HG03025 (cell line): ENCODE data around the gene OR8J3.
"Not testable (repeated sequence)": the region's sequence is repeated elsewhere in the genome, so short reads cannot be mapped to it uniquely, and the experiment has no call there.

ENCODE experiments used
- ATAC-seq: cut with Tn5 transposase; IDR thresholded peaks from one replicate; pipeline ENCODE4 v1.9.1; 2021; ENCODE audit warnings: mild to moderate bottlenecking, moderate library complexity; ENCODE audit not compliant: unreplicated experiment, low FRiP score

OR8J3 gene, protein sequence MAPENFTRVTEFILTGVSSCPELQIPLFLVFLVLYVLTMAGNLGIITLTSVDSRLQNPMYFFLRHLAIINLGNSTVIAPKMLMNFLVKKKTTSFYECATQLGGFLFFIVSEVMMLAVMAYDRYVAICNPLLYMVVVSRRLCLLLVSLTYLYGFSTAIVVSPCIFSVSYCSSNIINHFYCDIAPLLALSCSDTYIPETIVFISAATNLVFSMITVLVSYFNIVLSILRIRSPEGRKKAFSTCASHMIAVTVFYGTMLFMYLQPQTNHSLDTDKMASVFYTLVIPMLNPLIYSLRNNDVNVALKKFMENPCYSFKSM

GRCh38 chr11:56140151-56140661, at the start of gene OR8J3:
Gene OR8J3 (minus strand): TSS chr11:56140201. CDS start chr11:56137718, 2,483 bp downstream.
- ATAC-seq: no peak

- no peak for ATAC-seq
Observed at GRCh38 chr11:56188602-56189001, 48.6 kb upstream of the OR8J3 start.

GRCh38 chr11:56183459-56183858, 43.5 kb upstream of the OR8J3 start:
- ATAC-seq: no peak

DNA sequence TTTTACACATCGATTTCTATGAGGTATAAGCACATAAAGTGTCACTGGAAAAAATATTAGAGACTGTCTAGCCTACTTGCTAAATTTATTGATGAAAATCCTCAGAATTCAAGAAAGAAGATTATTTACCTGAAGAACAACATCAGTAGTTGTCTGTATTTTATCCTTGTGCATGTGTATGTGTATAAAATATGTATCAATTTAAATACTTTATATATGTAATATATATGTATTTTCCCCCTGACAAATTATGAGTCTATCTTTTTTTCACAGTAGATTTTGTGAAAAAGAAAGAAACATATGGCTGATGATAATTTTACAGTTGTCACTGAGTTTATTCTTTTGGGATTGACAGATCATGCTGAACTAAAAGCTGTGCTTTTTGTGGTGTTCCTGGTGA, 36.3 kb upstream of the OR8J3 start, which contains the start of gene OR5J2:
OR5J2 (plus strand) TSS at position 301 of the 400 bp plus-strand sequence; CDS start at position 301, 0 bp downstream.
- ATAC-seq: no peak

- ATAC-seq: no peak
Observed at GRCh38 chr11:56172256-56172830, 32.3 kb upstream of the OR8J3 start.

DNA sequence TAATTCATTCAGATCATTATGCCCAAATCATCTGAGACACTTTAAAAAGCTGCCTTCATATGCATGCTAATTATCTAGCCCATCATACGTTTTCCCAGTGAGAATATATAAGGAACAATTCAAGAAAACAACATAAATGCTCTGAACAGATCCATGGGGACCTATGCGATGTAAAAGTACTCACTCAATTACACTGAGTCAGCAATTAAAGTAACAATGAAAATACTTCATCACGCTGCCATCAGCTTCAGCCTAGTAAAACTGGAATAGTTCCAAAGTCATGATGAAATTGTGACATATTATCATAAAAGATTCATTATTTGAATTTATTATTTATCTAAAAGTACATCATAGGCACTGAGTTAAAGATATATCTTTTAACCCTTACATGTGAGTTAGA, 23.8 kb upstream of the OR8J3 start:
- no peak for ATAC-seq

DNA sequence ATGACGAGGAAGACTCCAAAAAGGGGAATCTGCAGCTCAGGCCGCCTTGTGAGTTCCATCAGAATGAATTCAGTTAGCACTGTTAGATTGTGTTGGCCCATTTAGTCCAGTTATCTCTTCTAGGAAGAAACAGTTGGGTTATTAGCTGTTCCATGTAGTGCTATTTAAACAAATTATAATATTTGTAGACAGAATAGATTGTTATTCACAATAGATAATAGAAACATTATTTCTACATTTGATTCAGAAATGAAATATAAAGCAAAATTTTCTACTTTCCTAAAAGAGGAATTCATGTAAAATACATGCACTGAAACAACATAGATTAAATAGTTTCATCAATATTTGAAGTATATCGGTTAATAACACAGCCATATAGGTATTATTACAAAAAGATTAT, 20.2 kb upstream of the OR8J3 start, which contains the start of gene OR8K5:
OR8K5 (minus strand) TSS at position 101 of the 400 bp plus-strand sequence; CDS start at position 101, 0 bp downstream.
- ATAC-seq: no peak

- no peak for ATAC-seq
Observed at GRCh38 chr11:56152333-56152732, 12.3 kb upstream of the OR8J3 start.

DNA sequence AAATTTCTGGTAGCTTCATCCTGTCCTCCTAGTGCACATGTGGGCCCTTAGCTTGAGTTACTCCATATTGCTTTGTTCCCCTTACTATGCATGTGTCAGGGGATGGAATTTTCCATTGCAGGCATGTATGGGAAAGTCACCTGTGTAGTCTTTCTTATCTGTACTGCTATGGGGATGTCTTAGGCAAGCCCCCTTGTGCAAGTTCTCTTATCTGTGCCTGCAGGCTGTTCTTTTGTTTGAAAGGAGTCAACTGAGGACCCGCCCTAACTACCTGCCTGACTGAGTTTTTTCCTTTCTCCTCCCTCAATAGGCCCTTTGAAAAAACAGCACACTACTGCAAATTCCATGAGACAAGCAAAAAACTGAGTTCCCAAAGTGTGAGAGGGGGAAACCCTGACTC, 11.4 kb upstream of the OR8J3 start:
- no peak for ATAC-seq

DNA sequence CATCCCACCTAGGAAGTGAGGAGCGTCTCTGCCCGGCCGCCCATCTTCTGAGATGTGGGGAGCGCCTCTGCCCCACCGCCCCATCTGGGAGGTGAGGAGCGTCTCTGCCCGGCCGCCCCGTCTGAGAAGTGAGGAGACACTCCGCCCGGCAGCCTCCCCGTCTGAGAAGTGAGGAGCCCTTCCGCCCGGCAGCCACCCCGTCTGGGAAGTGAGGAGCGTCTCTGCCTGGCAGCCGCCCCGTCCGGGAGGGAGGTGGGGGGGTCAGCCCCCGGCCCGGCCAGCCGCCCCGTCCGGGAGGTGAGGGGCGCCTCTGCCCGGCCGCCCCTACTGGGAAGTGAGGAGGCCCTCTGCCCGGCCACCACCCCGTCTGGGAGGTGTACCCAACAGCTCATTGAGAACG, 3.7 kb upstream of the OR8J3 start:
- not testable (repeated sequence) for ATAC-seq

DNA sequence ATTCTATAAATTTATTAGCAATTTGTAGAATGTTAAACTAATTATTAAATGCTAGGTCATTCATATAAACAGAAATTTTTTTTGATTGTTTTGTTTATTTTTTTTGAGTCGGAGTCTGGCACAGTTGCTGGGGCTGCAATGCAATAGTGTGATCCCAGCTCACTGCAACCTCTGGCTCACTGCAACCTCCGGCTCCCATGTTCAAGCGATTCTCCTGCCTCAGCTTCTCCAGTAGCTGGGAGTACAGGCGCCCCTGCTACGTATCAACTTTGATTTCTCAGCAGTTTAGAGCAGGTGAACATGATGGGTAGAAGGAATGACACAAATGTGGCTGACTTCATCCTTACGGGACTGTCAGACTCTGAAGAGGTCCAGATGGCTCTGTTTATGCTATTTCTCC, 17.9 kb downstream of the OR8J3 start, which contains the start of gene OR8H3:
OR8H3 (plus strand) TSS at position 301 of the 400 bp plus-strand sequence; CDS start at position 301, 0 bp downstream.
- no peak for ATAC-seq

GRCh38 chr11:56103210-56103737, 36.7 kb downstream of the OR8J3 start, which contains the start of gene OR8H2:
Gene OR8H2 (plus strand): TSS chr11:56103687. CDS start chr11:56105043, 1,356 bp downstream.
- ATAC-seq: no peak

DNA sequence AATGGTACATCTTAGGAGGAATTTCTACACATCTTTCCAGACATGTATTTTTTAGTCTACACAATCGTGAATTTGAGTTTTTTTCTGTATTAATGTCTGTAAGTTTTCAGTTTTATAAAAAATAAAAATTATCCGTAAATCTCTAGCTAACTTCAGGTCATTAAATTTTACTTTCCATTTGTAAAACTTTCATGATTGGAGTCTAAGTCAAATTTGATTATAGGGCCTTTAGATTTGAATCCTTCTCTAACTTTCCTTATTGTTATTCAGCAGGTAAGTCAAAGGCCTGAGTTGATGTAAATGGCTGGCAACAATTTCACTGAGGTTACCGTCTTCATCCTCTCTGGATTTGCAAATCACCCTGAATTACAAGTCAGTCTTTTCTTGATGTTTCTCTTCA, 47.0 kb downstream of the OR8J3 start, which contains the start of gene OR8I2:
OR8I2 (plus strand) TSS at position 301 of the 400 bp plus-strand sequence; CDS start at position 301, 0 bp downstream.
- no peak for ATAC-seq

- no peak for ATAC-seq
Observed at GRCh38 chr11:56089697-56090096, 50.3 kb downstream of the OR8J3 start.
